Measurements from ENCODE around the gene PCDHGC4.

The PCDHGC4 gene

DNA sequence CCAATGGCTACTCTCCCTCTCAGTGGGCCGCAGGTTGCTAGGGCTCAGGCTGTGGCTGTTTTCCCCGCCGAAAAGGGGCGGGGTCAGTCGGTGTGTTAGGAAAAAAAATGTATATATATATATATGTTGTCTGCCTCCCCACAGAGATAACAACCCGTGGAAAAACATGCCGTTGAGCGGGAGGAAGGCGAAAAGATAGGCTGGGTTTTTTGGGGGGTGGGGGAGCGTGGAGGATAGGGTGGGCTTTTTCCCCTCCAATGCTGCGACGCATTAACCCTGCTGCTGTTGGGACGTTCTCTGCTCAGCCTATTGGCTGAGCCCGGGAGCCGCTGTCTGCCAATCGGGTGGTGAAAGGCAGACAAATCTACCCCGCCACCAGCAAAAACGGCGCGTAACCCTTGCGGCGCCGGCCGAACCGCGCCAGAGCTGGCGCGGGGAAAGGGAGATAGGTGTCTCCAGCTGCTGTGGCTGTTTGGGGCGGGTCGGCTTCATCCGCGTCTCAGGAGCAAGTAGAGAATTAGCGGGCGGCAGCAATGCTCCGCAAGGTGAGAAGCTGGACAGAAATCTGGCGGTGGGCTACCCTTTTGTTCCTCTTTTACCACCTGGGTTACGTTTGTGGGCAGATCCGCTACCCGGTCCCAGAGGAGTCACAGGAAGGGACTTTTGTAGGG lies at the start of gene PCDHGC4:
TSS of gene PCDHGC4 (plus strand) at position 390 of the 671 bp plus-strand sequence. CDS start at position 534, 144 bp downstream.
- DNase-seq: no peak

DNA sequence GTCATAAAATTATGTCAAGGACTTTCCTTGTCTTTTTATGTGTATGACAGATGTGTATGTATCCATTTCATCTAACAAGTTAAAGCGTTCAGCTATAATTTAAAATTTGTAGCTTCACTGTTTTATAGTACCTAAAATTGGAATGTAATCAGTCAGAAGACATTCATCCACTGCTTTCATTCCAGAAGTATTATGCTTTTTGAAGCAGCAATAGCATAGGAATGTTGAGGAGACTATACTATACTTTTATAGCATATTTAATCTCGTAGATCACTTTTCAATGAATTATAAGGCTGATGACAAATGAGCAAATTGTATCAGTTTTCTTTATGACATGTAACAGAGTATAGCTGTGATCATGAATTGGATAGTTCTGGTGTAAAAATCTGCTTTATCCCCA lies 47.6 kb upstream of the PCDHGC4 start:
- no peak for DNase-seq

DNA sequence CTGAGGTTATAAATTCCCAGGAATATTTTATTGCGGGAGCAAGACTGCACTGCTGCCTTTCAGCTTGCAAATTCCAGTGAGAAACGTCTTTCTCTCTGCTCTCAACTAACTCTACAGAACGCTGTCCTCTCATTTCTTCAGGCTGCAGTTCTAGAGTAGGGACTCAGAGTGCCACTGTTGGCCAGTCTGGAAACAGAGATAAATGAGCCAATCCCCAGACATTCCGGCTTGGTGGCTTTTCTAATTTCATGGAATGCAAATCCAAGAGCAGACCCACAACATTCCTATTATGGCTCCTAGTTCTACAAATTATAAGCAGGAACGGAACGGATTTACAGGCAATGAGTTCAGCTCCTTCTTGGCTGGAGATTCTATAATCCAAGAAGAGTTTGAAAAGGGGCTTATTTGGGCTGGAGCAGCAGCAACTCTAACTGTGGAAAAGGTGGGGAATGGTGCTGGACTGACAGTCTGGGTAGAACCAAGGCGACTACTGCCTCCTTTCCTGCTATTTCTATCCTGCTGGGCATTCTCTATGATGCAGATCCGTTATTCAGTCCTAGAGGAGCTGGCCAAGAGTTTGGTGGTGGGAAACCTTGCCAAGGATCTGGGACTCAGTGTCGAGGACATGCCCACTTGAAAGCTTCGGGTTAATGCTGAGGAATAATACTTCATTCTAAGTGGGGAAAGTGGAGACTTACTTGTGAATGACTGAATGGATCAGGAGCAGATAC lies 45.3 kb upstream of the PCDHGC4 start:
- no peak for DNase-seq

DNA sequence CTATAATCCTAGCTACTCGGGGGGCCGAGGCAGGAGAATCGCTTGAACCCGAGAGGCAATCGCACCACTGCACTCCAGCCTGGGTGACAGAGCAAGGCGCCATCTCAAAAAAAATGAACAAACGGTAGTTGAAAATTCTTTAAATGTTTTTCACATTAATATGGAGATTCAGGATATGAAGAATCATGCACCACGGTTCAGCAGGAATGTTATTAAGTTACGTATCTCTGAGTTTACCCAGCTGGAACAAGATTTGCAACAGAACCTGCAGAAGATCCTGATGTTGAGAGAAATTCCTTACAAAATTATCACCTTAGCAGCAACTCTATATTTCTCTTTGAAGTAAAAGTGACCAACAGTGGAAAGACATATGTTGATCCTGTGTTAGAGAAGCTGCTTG lies 44.5 kb upstream of the PCDHGC4 start:
- no peak for DNase-seq

DNA sequence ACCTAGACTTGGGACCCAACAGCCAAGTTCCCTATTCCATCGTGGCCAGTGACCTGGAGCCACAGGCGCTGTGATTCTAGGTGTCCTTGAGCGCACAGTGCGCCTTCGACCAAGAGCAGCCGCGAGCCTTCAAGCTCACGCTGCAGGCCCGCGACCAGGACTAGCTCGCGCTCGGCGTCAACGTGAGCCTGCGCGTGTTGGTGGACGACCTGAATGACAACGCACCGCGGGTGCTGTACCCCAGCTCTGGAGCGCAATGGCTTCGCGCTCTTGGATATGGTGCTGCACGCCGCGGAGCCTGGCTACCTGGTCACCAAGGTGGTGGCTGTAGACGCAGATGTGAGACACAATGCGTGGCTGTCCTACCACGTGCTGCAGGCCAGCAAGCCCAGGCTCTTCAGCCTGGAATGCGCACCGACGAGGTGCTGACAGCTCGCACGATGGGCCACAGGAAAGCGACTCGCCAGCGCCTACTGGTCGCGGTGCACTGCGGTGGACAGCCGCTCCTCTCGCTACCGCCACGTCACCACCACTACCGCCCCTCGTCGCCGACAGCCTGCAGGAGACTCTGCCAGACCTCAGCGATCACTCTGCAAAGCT lies 43.2 kb upstream of the PCDHGC4 start:
- no peak for DNase-seq

DNA sequence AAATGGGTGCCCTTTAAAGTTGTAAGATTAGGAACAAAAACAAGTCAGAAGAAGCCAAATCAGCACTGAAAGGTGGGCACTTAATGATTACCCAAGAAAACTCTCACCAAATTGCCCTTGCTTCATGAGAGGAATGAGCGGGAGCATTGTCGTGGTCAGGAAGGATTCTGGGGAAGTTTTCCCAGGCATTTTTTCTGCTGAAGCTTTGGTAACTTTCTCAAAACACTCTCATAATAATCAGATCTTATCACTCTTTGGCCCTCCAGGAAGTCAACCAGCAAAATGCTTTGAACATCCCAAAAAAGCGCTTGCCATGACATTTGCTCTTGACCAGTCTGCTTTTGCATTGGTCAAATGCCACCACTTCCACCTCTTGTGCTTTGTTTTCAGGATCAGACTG lies 19.5 kb upstream of the PCDHGC4 start:
- DNase-seq: no peak

DNA sequence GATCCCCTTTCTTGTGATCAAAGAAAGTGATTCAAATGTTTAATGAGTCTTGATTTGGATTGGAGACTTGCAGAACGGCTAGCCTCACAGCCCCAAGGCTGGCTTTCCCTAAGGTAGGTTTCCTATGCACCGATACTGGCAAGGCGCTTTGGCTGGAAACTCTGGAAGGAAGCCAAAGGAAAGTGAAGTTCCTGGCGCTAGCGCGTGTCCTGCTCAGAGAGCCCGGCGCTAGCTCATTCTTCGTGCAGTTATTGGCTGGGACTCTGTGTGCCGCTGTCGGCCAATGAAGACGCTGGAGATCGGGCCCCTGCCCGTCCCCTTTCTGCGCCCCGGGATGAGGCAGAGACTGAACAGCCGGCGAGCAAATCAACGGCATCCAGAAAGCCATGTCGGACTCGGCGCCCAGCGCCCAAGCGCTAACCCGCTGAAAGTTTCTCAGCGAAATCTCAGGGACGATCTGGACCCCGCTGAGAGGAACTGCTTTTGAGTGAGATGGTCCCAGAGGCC lies 9.2 kb upstream of the PCDHGC4 start, which contains the start of gene PCDHGC3:
TSS of gene PCDHGC3 (plus strand) at position 342 of the 507 bp plus-strand sequence. CDS start at position 493, 151 bp downstream.
- peak; percentile 77 for DNase-seq

DNA sequence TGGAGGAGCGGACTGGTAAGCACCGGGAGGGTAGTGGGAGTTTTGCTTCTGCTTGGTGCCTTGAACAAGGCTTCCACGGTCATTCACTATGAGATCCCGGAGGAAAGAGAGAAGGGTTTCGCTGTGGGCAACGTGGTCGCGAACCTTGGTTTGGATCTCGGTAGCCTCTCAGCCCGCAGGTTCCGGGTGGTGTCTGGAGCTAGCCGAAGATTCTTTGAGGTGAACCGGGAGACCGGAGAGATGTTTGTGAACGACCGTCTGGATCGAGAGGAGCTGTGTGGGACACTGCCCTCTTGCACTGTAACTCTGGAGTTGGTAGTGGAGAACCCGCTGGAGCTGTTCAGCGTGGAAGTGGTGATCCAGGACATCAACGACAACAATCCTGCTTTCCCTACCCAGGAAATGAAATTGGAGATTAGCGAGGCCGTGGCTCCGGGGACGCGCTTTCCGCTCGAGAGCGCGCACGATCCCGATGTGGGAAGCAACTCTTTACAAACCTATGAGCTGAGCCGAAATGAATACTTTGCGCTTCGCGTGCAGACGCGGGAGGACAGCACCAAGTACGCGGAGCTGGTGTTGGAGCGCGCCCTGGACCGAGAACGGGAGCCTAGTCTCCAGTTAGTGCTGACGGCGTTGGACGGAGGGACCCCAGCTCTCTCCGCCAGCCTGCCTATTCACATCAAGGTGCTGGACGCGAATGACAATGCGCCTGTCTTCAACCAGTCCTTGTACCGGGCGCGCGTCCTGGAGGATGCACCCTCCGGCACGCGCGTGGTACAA lies 8.5 kb upstream of the PCDHGC4 start:
- DNase-seq: peak; percentile 22

DNA sequence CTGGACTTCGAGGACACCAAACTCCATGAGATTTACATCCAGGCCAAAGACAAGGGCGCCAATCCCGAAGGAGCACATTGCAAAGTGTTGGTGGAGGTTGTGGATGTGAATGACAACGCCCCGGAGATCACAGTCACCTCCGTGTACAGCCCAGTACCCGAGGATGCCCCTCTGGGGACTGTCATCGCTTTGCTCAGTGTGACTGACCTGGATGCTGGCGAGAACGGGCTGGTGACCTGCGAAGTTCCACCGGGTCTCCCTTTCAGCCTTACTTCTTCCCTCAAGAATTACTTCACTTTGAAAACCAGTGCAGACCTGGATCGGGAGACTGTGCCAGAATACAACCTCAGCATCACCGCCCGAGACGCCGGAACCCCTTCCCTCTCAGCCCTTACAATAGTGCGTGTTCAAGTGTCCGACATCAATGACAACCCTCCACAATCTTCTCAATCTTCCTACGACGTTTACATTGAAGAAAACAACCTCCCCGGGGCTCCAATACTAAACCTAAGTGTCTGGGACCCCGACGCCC lies 7.7 kb upstream of the PCDHGC4 start:
- DNase-seq: no peak

DNA sequence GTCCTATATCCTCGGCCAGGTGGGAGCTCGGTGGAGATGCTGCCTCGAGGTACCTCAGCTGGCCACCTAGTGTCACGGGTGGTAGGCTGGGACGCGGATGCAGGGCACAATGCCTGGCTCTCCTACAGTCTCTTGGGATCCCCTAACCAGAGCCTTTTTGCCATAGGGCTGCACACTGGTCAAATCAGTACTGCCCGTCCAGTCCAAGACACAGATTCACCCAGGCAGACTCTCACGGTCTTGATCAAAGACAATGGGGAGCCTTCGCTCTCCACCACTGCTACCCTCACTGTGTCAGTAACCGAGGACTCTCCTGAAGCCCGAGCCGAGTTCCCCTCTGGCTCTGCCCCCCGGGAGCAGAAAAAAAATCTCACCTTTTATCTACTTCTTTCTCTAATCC lies 7.0 kb upstream of the PCDHGC4 start:
- no peak for DNase-seq

DNA sequence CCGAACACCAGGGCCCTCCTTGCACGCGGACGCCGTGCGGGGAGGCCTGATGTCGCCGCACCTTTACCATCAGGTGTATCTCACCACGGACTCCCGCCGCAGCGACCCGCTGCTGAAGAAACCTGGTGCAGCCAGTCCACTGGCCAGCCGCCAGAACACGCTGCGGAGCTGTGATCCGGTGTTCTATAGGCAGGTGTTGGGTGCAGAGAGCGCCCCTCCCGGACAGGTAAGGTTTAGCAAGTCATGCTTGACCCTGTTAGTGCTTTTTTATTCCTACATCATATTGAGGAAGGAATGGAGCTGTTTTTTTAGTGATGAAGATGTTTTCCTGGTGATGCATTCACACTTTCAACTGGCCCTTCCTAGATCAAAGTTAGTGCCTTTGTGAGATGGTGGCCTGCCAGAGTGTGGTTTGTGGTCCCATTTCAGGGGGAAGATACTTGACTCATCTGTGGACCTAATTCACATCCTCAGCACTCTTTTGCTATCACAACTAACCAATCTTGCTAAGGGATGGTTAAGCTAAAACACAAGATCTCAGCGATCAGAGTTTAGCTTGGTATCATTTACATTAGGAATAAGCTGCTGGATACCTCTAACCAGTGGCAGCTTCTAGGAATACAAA lies 6.4 kb upstream of the PCDHGC4 start:
- DNase-seq: no peak

DNA sequence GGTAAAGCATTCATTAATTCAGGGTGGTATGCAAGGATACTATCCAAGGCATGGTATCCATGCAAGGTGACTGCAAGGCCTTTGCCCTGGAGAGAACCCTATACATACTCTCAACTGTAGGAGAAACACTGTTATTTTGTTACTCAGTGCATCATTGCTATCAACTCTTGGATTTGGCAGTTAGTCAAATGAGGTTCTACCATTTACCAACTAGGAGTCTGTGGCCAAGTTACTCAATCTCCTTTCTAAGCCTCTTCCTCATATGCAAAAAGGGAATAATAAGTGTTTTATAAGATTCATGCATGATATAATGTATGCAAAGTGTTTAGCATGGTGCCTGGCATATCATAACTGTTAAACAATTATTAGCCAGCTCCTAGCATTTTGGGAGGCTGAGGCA lies 5.1 kb upstream of the PCDHGC4 start:
- DNase-seq: peak; percentile 19

DNA sequence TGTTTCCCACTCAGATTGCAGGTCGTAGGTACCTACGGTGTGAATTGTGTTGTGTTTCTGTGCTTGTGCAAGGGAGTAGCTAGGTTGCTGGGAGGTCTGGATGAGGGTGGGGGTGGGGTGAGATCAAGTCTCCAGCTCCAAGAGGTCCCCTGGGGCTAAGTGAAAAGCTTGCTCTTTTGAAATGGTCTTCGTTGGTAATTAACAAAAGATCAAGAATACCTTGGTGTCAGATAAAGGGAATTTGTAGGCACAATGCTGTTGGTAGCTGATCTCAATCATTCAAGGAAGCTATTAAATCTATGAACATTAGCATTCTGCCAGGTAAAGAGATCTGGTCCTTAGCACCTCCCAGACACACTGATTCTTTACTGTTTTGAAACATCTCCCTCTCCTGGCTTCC lies 928 bp upstream of the PCDHGC4 start:
- DNase-seq: no peak

DNA sequence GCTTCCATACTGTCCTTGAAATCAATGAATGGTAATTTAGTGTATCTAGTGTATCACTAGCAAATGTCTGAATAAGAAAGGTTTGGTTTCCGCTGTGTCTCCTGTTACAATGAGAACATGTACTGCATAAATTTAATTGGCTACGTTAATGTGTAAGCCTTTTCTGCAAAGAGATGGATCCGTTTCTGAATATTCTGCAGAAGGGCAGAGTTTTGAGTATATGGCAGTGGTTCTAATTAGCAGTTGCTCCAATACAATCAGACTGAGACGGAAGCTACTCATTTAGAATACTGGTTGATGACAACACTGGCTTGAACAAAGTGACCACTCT lies 555 bp upstream of the PCDHGC4 start:
- no peak for DNase-seq

DNA sequence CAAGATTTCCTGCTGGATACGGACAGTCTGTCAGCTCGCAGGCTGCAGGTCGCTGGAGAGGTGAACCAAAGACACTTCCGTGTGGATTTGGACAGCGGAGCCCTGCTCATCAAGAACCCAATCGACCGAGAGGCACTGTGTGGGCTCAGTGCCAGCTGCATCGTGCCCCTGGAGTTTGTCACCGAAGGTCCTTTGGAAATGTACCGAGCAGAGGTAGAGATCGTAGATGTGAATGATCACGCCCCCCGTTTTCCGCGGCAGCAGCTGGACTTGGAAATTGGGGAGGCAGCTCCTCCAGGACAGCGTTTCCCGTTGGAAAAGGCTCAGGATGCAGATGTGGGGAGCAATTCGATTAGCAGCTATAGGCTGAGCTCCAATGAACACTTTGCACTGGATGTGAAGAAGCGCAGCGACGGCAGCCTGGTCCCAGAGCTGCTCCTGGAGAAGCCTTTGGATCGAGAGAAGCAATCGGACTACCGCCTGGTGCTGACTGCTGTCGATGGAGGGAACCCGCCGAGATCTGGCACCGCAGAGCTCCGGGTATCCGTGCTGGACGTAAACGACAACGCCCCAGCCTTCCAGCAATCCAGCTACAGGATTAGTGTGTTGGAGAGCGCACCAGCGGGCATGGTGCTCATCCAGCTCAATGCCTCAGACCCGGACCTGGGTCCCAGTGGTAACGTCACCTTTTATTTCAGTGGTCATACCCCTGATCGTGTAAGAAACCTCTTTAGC lies 658 bp downstream of the PCDHGC4 start:
- DNase-seq: no peak

DNA sequence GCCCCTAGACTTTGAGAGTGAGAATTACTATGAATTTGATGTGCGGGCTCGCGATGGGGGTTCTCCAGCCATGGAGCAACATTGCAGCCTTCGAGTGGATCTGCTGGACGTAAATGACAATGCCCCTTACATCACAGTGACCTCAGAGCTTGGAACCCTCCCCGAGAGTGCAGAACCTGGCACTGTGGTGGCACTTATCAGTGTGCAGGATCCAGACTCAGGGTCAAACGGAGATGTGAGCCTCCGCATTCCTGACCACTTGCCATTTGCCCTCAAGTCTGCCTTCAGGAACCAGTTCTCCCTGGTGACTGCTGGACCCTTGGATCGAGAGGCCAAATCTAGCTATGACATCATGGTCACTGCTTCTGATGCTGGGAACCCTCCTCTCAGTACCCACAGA lies 1.3 kb downstream of the PCDHGC4 start:
- no peak for DNase-seq

DNA sequence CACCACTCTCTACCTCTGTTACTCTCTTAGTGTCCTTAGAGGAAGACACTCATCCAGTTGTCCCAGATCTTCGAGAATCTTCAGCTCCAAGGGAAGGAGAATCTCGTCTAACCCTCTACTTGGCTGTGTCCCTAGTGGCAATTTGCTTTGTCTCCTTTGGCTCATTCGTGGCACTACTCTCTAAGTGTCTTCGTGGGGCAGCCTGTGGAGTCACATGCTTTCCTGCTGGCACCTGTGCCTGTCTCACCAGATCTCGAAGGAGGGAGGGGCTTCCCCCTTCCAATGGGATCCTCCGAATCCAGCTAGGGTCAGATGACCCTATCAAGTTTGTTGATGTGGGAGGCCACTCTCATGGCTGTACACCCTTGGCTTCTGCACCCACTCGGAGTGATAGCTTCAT lies 2.3 kb downstream of the PCDHGC4 start:
- no peak for DNase-seq

DNA sequence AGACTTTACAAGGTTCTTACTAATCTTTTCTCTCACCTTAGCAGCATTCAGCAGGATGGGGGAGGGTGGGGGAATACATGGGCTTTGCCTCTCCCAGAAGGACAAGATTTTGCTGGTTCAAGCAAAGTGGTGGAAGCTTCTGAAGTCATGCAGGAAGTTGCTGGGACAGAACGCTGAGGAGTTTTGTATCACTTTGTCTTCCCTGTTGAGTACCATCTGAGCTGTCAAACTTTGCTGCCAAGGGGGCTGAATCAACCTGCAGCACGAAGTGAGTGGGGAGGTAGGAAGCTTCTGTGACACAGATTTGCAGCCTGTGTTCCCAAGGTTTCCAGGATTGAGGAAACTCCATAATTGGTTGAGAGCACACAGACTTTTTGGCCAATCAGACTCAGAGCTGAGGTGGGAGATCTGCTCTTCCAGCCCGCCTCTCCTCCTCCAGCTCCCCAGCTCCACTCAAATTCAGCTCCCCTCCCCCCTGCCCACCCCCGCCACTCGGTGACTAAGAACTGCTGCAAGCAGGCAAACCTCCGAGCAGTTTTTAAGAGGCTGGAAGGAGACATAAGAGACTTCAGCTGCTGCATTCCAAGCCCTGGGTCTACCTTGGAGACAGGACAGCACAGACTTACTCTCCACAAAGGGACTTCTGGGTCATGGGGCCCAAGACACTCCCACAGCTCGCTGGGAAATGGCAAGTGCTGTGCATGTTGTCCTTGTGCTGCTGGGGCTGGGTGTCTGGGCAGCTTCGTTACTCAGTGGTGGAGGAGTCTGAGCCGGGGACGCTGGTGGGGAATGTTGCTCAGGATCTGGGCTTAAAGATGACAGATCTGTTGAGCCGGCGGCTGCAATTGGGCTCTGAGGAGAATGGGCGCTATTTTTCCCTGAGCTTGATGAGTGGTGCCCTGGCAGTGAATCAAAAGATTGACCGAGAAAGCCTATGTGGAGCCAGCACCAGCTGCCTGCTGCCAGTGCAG lies 4.0 kb downstream of the PCDHGC4 start, which contains the start of gene PCDHGC5:
TSS of gene PCDHGC5 (plus strand) at position 491 of the 971 bp plus-strand sequence. CDS start at position 651, 160 bp downstream.
- DNase-seq: no peak

DNA sequence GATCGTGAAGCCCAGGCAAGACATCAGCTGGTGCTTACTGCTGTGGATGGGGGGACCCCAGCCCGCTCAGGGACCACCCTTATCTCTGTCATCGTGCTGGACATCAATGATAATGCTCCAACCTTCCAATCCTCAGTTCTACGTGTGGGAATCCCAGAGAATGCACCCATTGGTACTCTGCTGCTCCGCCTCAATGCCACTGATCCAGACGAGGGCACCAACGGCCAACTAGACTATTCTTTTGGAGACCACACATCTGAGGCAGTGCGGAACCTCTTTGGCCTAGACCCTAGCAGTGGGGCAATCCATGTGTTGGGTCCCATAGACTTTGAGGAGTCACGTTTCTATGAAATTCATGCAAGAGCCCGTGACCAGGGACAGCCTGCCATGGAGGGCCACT lies 5.0 kb downstream of the PCDHGC4 start:
- DNase-seq: no peak

DNA sequence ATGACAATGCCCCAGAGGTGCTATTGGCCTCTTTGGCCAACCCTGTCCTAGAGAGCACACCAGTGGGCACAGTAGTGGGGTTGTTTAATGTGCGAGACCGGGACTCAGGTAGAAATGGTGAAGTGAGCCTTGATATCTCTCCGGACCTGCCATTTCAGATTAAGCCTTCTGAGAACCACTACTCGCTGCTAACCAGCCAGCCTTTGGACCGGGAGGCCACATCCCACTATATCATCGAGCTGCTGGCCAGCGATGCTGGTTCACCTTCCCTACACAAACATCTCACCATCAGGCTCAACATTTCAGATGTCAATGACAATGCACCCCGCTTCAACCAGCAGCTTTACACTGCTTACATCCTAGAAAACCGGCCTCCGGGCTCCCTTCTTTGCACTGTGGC lies 5.4 kb downstream of the PCDHGC4 start:
- no peak for DNase-seq
